GM21390 (cell line): ENCODE data around the gene GPRIN1.
"Not testable (repeated sequence)": the region's sequence is repeated elsewhere in the genome, so short reads cannot be mapped to it uniquely, and the experiment has no call there.

ENCODE experiments used
- ATAC-seq: cut with Tn5 transposase; IDR thresholded peaks from one replicate; pipeline ENCODE4 v1.9.1; 2021; ENCODE audit not compliant: unreplicated experiment

The GPRIN1 gene

GRCh38 chr5:176575488-176576422, 34.2 kb downstream of the GPRIN1 start:
- ATAC-seq, result no peak

- no peak for ATAC-seq
These were observed 34.9 kb downstream of the GPRIN1 start for GRCh38 chr5:176575066-176575465.

- no peak for ATAC-seq
These were observed 35.7 kb downstream of the GPRIN1 start for GRCh38 chr5:176574297-176574591.

- ATAC-seq, result peak; percentile 66
These were observed 36.2 kb downstream of the GPRIN1 start for GRCh38 chr5:176573564-176574296.

- no peak for ATAC-seq
These were observed 39.9 kb downstream of the GPRIN1 start for GRCh38 chr5:176570044-176570443.

GRCh38 chr5:176568657-176569056, 41.3 kb downstream of the GPRIN1 start:
- no peak for ATAC-seq

GRCh38 chr5:176565760-176566288, 44.1 kb downstream of the GPRIN1 start:
- ATAC-seq, result no peak

GRCh38 chr5:176564002-176564401, 46.0 kb downstream of the GPRIN1 start:
- no peak for ATAC-seq

GRCh38 chr5:176562189-176562588, 47.8 kb downstream of the GPRIN1 start:
- no peak for ATAC-seq

- ATAC-seq, result no peak
These were observed 48.7 kb downstream of the GPRIN1 start for GRCh38 chr5:176561259-176561658.

- no peak for ATAC-seq
These were observed 49.6 kb downstream of the GPRIN1 start for GRCh38 chr5:176560364-176560763.

GRCh38 chr5:176559683-176560082, 50.3 kb downstream of the GPRIN1 start:
- no peak for ATAC-seq

GRCh38 chr5:176557846-176558245, 52.1 kb downstream of the GPRIN1 start:
- ATAC-seq, result no peak

GRCh38 chr5:176553260-176554085, 56.5 kb downstream of the GPRIN1 start:
- no peak for ATAC-seq

- ATAC-seq, result no peak
These were observed 57.6 kb downstream of the GPRIN1 start for GRCh38 chr5:176552332-176552869.

GRCh38 chr5:176550937-176551336, 59.0 kb downstream of the GPRIN1 start:
- not testable (repeated sequence) for ATAC-seq

GRCh38 chr5:176550275-176550831, 59.6 kb downstream of the GPRIN1 start:
- no peak for ATAC-seq

GRCh38 chr5:176549871-176550270, 60.1 kb downstream of the GPRIN1 start:
- ATAC-seq, result no peak

GRCh38 chr5:176548967-176549444, 61.0 kb downstream of the GPRIN1 start, which contains the start of gene CDHR2:
Gene CDHR2, plus strand, starts transcription at chr5:176549342. Its CDS starts 16,011 bp downstream, at chr5:176565353.
- no peak for ATAC-seq

- ATAC-seq, result no peak
These were observed 62.2 kb downstream of the GPRIN1 start for GRCh38 chr5:176547802-176548201.
